HG02840 (cell line): ENCODE results near the gene SIPA1.
"Not testable (repeated sequence)": the region's sequence is repeated elsewhere in the genome, so short reads cannot be mapped to it uniquely, and the experiment has no call there.

Source experiments
- ATAC-seq: cut with Tn5 transposase; IDR thresholded peaks from one replicate; pipeline ENCODE4 v1.9.1; 2021; ENCODE audit warnings: mild to moderate bottlenecking, moderate library complexity, moderate number of reproducible peaks; ENCODE audit not compliant: unreplicated experiment, low FRiP score

SIPA1 gene

DNA sequence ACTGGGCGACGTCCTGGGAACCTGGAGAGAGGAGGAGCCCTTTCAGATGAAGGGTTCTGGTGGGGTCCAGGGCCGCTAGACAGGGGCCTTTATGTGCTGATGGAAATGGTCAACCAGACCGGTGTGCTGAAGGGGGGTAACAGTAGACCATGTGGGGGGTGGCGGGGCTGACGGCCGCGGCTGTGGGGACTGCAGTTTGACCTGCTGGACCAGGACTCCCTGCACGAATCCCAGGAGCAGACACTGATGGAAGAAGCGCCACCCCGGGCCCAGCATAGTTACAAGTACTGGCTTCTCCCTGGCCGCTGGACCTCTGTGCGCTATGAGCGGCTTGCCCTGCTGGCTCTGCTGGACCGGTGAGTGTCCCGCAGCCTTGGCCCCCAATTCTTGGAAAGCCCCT lies 15.9 kb upstream of the SIPA1 start:
- ATAC-seq, result no peak

GRCh38 chr11:65623177-65623576 lies 14.7 kb upstream of the SIPA1 start:
- ATAC-seq, result no peak

DNA sequence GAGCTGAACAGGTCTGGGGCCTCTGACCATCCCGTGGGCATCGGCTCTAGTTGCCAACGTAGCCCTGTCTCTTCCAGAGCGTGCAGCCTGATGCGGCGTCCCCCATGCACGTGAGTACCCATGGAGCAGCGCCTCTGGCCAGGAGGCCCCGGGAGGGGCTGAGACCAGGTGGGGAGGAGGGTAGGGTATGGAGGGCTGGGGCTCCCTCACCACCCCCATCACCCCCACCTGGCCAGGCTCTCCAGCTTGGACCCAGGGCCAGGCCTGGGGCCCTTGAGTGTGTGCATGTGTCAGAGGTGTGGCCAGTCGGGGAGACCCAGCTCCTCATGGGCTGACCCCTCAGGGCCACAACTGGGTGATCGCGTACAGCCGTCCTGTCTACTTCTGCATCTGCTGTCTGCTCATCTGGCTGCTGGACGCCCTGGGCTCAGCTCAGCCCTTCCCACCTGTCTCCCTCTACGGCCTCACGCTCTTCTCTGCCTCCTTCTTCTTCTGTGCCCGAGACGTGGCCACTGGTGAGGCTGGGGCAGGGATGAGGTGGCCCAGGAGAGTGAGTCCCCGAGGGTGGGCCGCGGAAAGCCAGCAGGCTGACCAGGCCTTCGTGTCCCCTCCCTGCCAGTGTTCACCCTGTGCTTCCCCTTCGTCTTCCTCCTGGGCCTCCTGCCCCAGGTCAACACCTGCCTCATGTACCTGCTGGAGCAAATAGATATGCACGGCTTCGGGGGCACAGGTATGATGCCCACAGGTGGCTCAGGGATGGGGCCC lies 13.9 kb upstream of the SIPA1 start:
- no peak for ATAC-seq

DNA sequence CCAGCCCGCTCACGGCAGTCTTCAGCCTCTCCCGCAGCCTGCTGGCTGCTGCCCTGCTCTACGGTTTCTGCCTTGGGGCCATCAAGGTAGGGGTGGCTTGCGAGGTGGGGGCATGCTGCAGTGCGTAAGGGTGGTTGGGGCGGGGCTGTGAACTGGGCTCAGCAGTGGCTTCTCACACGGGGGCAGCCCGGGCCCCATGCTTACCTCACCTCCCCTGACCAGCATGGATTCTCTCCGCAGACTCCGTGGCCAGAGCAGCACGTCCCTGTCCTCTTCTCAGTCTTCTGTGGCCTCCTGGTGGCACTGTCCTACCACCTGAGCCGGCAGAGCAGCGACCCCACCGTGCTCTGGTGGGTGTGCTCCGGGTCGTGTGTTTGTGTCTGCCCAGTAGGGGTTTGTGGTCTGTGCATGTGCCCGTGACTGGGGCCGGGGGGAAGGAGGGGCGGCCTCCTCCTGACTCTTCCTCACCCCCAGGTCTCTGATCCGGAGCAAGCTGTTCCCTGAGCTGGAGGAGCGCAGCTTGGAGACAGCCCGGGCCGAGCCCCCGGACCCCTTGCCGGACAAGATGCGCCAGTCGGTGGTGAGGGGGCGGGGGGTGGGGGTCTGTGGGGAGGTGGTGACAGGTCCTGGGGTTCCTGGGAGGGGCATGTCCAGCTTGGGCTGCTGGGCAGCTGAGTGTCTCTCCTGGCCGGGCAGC lies 12.8 kb upstream of the SIPA1 start:
- ATAC-seq, result no peak

DNA sequence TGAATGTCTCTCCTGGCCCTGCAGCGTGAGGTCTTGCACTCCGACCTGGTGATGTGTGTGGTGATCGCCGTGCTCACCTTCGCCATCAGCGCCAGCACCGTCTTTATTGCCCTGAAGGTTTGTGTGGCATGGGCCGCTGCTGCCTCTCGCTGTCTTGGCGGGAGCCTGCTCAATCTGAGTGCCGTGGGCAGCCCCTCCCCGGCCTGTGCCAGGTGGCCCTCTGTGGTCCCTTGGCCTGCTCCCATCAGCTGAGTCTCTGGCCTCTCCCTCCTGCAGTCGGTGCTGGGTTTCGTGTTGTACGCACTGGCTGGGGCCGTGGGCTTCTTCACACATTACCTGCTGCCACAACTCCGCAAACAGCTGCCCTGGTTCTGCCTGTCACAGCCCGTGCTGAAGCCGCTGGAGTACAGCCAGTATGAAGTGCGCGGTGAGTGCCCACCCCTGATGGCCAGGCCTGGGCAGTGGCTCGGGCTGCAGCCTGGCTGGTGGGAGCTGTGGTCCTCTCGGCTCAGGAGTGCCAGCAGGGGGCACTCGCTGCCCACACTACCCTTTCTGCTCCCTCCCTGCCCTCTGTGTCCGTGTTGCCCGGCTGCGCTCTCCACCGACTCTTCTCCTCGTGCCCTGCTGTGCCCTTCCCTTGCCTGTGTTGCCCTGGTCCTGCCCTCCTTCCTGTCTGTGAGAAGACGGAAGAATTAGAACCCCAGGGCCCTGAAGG lies 12.1 kb upstream of the SIPA1 start:
- ATAC-seq, result no peak

DNA sequence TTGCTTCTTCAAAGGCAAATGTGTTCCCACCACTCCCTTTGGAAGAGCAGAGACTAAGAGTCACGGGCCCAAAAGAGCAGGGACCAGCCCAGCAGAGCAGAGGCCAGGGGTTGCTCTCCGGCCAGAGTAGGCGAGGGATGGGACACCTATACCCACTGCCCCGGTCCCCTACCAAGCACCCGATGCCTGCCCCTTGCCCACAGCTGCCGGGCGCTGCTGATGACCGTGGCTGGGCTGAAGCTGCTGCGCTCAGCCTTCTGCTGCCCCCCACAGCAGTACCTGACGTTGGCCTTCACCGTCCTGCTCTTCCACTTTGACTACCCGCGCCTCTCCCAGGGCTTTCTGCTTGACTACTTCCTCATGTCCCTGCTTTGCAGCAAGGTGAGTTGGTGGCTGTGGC lies 10.7 kb upstream of the SIPA1 start:
- no peak for ATAC-seq

- ATAC-seq, result no peak
Observed at GRCh38 chr11:65629579-65629978, 8.3 kb upstream of the SIPA1 start.

DNA sequence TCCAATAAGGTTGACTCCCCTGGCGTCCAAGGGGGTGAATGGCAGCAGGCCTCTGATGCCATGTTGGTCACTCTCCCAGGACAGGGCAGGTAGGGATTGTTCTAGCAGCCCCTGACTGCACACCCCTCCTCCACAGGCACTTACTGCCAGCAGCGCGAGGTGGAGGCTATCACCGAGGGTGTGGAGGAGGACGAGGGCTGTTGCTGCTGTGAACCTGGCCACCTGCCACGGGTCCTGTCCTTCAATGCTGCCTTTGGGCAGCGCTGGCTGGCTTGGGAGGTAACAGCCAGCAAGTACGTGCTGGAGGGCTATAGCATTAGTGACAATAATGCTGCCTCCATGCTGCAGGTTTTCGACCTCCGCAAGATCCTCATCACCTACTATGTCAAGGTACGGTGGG lies 7.7 kb upstream of the SIPA1 start:
- ATAC-seq, result no peak

DNA sequence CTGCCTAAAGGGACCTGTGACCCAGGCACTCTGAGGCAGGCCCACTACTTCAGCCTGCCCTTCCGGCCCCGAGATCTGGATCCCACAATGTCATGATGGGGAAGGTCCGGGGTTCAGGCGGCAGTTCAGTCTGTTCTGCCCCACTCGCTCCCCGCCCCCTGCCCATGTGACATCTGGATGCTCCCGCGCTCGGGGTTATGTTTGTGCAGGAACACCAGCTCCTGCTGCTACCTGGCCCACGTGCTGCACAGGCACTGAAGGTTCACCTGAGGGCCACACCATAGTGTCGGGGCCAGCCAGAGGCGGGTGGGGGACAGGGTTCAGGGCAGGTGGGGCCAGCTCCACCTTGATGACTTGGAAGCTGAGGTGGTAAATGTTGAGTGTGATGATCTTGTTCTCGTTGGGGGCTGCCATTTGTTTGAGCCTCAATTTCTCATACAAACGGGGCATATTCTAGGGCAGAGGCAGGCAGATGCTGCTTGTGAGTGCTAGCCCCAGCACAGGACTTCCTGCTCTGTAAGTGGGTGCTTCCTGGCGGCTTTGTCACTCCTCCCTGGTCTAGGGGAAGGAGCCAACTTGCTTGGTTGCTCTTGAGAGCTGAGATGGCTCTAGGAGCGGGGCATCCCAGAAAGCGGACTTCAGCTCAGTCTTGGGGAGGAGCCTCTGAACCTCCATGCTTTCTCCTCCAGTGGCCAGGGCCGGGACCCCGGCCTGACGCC lies 4.4 kb upstream of the SIPA1 start:
- ATAC-seq, result no peak

DNA sequence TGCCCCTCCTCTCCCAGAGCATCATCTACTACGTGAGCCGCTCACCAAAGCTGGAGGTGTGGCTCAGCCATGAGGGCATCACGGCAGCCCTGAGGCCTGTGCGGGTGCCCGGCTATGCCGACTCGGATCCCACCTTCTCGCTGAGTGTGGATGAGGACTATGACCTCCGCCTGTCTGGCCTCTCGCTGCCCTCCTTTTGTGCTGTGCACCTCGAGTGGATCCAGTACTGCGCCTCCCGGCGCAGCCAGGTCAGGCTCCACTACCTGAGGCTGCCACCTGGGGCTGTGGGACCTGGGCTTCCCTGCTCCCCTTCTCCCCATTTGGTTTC lies 3.8 kb upstream of the SIPA1 start:
- ATAC-seq, result no peak

GRCh38 chr11:65634440-65634839 lies 3.5 kb upstream of the SIPA1 start:
- ATAC-seq, result no peak

GRCh38 chr11:65634905-65635731 lies 2.8 kb upstream of the SIPA1 start:
- no peak for ATAC-seq

DNA sequence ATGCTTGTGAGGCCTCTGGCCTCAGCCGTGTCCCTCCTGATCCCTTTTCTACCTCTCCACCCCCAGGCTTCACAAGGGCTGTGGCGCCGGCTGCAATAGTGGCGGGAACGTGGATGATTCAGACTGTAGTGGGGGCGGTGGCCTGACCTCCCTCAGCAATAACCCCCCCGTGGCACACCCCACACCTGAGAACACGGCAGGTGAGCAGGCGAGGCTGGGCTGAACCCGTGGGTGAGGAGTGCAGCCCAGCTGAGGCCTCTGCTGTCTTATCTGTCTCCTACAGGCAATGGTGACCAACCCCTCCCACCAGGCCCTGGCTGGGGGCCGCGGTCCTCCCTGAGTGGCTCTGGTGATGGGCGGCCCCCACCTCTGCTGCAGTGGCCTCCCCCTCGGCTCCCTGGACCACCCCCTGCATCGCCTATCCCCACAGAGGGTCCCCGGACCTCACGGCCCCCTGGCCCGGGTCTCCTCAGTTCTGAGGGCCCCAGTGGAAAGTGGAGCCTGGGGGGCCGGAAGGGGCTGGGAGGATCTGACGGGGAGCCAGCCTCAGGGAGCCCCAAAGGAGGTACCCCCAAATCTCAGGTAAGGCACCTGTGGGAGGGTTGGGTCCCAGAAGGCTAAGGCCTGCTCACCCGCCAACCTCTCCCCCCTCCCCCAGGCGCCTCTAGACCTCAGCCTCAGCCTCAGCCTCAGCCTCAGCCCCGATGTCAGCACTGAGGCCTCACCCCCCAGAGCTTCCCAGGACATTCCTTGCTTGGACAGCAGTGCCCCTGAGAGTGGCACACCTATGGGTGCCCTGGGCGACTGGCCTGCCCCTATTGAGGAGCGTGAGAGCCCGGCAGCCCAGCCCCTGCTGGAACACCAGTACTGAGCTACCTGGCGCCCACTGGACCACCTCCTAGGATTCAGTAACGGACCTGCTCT lies 1.5 kb upstream of the SIPA1 start:
- ATAC-seq, result no peak

DNA sequence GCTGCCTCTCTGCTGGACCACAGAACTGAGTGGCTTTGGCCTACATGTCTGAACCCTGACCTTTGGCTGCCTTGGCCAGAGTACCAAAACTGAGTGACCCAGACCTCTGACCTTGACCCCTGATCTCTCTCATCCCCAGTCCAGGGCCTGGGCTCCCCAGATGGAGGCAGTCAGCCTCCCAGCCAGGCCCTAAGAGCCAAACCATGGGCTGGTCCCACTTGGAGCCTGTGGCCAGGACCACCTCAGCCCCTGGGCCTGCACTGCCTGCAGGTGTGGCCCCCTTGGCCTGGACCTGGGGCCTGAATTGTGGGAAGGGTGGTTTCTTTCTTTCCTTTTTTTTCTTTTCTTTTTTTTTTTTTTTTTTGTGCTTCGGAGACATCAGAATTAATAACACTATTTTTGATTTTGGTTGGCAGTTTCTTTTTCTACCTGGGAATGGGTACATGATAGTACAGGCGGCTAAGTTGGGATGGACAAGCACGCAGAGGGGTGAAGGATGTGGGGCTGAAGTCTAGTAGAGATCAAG lies 806 bp upstream of the SIPA1 start:
- ATAC-seq, result no peak

- not testable (repeated sequence) for ATAC-seq
Observed at GRCh38 chr11:65639228-65639597, 1.3 kb downstream of the SIPA1 start.

DNA sequence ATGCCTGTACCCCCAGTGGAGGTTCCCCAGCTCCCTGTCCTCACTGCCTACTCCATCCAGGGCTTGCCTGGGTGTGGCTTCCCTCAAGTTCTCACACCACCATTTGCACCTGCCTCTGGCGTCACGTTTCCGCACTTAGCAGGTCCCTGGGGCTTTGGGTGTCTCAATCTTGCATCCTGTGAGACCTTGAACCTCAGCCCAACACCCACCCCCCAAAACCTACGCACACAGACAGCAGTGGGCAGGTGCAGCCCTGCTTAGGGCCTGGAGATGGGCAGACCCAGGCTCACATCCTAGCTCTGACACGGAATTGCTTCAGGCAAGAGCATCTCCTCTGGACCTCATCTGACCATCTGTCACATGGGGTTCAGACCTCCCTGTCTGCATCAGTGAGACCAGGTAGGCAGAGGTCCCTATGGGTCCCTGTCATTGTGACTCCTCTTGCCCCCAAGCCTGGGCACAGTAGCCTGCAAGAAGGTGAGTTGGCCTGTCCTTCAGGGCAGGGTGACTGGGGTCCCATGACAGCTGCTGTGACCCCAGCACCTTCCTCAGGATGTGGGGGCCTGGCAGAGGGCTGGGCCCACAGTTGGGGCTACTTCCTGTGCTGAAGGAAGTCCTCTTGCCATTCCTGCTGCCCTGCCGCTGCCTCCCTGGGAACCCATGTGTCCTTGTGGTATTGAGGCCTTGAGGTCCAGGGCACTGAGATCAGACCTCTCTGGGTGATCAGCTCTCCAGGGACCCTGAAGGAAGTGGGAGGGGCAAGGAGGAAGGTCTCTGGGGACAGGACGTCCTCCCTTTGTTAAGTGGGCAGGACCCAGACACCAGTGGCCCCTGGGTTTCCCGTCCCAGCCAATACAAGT lies 2.0 kb downstream of the SIPA1 start:
- no peak for ATAC-seq

DNA sequence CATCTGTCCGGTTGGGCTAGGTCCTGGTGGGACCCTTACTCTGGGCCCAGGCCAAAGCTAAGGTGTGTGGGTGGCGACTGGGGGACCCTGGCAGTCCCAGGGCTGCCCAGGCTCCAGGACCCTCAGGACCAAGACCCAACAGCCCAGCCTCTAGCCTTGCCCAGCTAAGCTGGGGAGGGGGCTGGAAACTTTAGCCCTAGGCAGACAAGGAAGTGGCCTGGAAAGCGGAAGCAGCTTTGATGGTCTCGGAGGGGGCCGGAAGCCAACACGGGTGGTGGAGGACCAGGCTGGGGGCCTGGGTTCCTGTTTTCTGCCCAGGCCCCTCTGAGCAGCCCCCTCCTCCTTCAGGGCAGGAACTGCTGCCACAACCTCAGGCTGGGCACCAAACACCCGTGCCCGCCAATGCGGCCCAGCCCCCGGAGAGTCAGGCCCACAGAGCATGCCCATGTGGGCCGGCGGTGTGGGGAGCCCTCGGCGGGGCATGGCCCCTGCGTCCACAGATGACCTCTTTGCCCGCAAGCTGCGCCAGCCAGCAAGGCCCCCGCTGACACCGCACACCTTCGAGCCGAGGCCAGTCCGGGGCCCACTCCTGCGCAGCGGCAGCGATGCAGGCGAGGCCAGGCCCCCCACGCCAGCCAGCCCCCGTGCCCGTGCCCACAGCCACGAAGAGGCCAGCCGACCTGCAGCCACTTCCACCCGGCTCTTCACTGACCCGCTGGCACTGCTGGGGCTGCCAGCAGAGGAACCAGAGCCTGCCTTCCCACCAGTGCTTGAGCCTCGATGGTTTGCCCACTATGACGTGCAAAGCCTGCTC lies 2.8 kb downstream of the SIPA1 start:
- no peak for ATAC-seq
